C4-2B (cell line): ENCODE data around the gene DHCR7.

Experiments used
- ZFX ChIP-seq: fragments of 450-650 bp; IDR thresholded peaks from 2 replicates; pipeline ENCODE4 v1.6.1; 2017
- TF ChIP-seq, protein P1 (sequence below): fragments of 450-650 bp; conservative IDR thresholded peaks from 2 replicates; pipeline ENCODE4 v1.5.1; 2017; ENCODE audit warnings: mild to moderate bottlenecking

DNA sequence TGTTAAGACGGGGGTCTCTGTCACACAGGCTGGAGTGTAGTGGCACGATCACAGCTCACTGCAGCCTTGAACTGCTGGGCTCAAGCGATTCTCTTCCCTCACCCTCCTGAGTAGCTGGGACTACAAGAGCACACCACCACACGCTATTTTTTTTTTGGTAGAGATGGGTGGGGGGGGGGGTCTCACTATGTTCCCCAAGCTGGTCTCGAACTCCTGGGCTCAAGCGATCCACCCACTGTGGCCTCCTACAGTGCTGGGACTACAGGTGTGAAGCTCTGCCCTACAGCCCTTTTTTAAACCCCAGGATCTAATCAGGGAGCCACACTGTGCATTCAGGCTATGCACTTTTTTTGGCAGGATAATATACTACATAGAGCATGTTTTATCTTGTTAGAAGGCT, 1.4 kb upstream of the DHCR7 start:
- no peak for TF ChIP-seq ZFX
- TF ChIP-seq, protein P1, sequence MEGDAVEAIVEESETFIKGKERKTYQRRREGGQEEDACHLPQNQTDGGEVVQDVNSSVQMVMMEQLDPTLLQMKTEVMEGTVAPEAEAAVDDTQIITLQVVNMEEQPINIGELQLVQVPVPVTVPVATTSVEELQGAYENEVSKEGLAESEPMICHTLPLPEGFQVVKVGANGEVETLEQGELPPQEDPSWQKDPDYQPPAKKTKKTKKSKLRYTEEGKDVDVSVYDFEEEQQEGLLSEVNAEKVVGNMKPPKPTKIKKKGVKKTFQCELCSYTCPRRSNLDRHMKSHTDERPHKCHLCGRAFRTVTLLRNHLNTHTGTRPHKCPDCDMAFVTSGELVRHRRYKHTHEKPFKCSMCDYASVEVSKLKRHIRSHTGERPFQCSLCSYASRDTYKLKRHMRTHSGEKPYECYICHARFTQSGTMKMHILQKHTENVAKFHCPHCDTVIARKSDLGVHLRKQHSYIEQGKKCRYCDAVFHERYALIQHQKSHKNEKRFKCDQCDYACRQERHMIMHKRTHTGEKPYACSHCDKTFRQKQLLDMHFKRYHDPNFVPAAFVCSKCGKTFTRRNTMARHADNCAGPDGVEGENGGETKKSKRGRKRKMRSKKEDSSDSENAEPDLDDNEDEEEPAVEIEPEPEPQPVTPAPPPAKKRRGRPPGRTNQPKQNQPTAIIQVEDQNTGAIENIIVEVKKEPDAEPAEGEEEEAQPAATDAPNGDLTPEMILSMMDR, result no peak
